ENCODE measurements around the gene OR6P1.

OR6P1 gene

GRCh38 chr1:158570480-158570879 lies at the start of gene OR6P1:
TSS of gene OR6P1 (minus strand) at chr1:158570580. CDS start at chr1:158563604, 6,976 bp downstream.
- DNase-seq, result no peak

- no peak for DNase-seq
Measured at GRCh38 chr1:158613764-158614163, 43.4 kb upstream of the OR6P1 start.

- no peak for DNase-seq
Measured at GRCh38 chr1:158611916-158612315, 41.5 kb upstream of the OR6P1 start.

GRCh38 chr1:158607296-158607695 lies 36.9 kb upstream of the OR6P1 start:
- DNase-seq, result no peak

GRCh38 chr1:158604968-158605367 lies 34.6 kb upstream of the OR6P1 start, which contains the start of gene OR10Z1:
TSS of gene OR10Z1 (plus strand) at chr1:158605268. CDS start at chr1:158606439, 1,171 bp downstream.
- DNase-seq, result no peak

- DNase-seq, result no peak
Measured at GRCh38 chr1:158600735-158601134, 30.4 kb upstream of the OR6P1 start.

GRCh38 chr1:158586942-158587341 lies 16.6 kb upstream of the OR6P1 start:
- no peak for DNase-seq

GRCh38 chr1:158583962-158584361 lies 13.6 kb upstream of the OR6P1 start:
- DNase-seq, result no peak

GRCh38 chr1:158579733-158580132 lies 9.4 kb upstream of the OR6P1 start, which contains the start of gene OR10X1:
TSS of gene OR10X1 (minus strand) at chr1:158579899. CDS start at chr1:158579899, 0 bp downstream.
- no peak for DNase-seq

- DNase-seq, result no peak
Measured at GRCh38 chr1:158577561-158577960, 7.2 kb upstream of the OR6P1 start.

- DNase-seq, result no peak
Measured at GRCh38 chr1:158572226-158572625, 1.8 kb upstream of the OR6P1 start.

GRCh38 chr1:158564608-158565007 lies 5.8 kb downstream of the OR6P1 start:
- DNase-seq, result no peak

- no peak for DNase-seq
Measured at GRCh38 chr1:158563853-158564252, 6.5 kb downstream of the OR6P1 start.

- no peak for DNase-seq
Measured at GRCh38 chr1:158559696-158560095, 10.7 kb downstream of the OR6P1 start.

GRCh38 chr1:158554352-158554751 lies 16.0 kb downstream of the OR6P1 start, which contains the start of gene OR6Y1:
TSS of gene OR6Y1 (minus strand) at chr1:158554405. CDS start at chr1:158548105, 6,300 bp downstream.
- DNase-seq, result no peak

GRCh38 chr1:158552296-158552695 lies 18.1 kb downstream of the OR6P1 start:
- no peak for DNase-seq

- DNase-seq, result no peak
Measured at GRCh38 chr1:158547533-158547932, 22.8 kb downstream of the OR6P1 start.

- no peak for DNase-seq
Measured at GRCh38 chr1:158537609-158538008, 32.8 kb downstream of the OR6P1 start.

- DNase-seq, result no peak
Measured at GRCh38 chr1:158534496-158534895, 35.9 kb downstream of the OR6P1 start.

GRCh38 chr1:158527190-158527815 lies 43.1 kb downstream of the OR6P1 start:
- DNase-seq, result no peak

GRCh38 chr1:158521666-158522058 lies 48.7 kb downstream of the OR6P1 start:
- no peak for DNase-seq

- no peak for DNase-seq
Measured at GRCh38 chr1:158520955-158521665, 49.3 kb downstream of the OR6P1 start.

GRCh38 chr1:158520021-158520420 lies 50.4 kb downstream of the OR6P1 start:
- no peak for DNase-seq

- DNase-seq, result no peak
Measured at GRCh38 chr1:158516966-158517365, 53.4 kb downstream of the OR6P1 start.

Measured in activated effector memory CD4-positive, alpha-beta T cell treated with anti-CD3 and anti-CD28 coated beads, Interleukin-2, amount 50 U/mL, for 16 hours (primary cell).